GM18505 (cell line): ENCODE data around the gene SLC49A4.

ENCODE experiments used
- ATAC-seq: cut with Tn5 transposase; IDR thresholded peaks from one replicate; pipeline ENCODE4 v1.9.1; 2021; ENCODE audit not compliant: unreplicated experiment
- POLR2A ChIP-seq: IDR thresholded peaks from 4 replicates; pipeline ENCODE4 v1.6.1; 2011; ENCODE audit warnings: borderline replicate concordance; ENCODE audit not compliant: insufficient read depth, insufficient read length; ENCODE audit errors: extremely low read depth

Gene SLC49A4

GRCh38 chr3:122927726-122928125 is 132.9 kb downstream of the SLC49A4 start:
- no peak for TF ChIP-seq POLR2A
- ATAC-seq = no peak

GRCh38 chr3:122928396-122929187 is 133.7 kb downstream of the SLC49A4 start:
- no peak for TF ChIP-seq POLR2A
- no peak for ATAC-seq

- ATAC-seq = no peak
- no peak for TF ChIP-seq POLR2A
Measured at GRCh38 chr3:122929188-122930062, 134.6 kb downstream of the SLC49A4 start.

DNA sequence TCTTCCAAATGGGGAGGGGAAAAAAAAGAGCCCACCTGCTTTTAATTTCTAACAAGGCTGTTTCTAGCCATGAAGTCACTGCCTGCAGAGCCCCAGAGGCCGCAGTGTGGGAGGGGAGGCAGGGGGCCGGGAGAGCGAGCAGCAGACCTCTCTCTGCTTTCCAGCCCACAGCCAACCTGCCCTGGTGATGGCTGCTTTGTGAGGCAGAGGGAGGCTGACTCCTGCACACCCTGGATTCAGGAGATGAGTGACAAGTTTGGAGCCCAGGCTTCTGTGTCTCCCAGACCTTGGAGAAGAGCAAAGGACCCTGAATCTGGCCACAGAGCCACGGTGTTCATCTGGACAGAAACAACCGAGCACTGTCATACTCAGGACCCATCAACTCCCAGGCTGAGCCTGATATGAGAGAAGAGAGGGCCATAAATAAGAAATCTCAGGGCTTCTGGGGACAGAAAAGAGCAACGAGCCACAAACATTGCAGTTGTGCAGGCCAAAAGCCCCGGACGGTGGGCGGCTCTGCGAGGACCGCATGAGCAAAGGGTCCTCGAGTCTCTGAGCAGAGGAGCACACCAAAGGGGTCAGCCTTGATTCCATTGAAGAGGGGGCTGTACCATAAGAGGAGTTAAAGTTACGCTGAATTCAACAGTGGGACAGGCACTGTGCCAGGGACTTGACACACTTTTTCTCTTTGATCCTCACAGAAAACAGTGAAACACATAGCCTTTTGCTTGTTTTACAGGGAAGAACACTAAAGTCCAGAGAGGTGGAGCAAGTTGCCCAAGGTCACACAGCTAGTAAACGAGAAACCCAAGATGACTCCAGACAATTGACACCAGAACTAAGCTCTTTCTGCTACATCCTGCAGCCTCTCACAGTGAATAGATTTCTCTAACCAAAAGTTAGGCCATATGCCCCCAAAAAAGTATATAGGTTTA is 135.5 kb downstream of the SLC49A4 start:
- no peak for ATAC-seq
- no peak for TF ChIP-seq POLR2A
